Upper lobe of left lung (tissue), 4 donors: ENCODE data around the gene NECTIN2.

Experiments used
- EP300 ChIP-seq, 4 donors: sonication (generic); formaldehyde crosslinking; IDR thresholded peaks; one replicate each; pipeline ENCODE4 v1.5.1; 2017; ENCODE audit warnings: antibody characterized with exemption in 4 of 4, control low read depth in 2 of 4
- TF ChIP-seq, protein P1 (sequence below), 6 experiments: fragments of 450-650 bp in 4 of 6; fragments of 200-600 bp in 2 of 6; sonication (generic) in 2 of 6; IDR thresholded peaks; one replicate each; pipeline ENCODE4 v1.5.1; 2016 to 2019; ENCODE audit warnings: antibody characterized with exemption in 6 of 6

DNA sequence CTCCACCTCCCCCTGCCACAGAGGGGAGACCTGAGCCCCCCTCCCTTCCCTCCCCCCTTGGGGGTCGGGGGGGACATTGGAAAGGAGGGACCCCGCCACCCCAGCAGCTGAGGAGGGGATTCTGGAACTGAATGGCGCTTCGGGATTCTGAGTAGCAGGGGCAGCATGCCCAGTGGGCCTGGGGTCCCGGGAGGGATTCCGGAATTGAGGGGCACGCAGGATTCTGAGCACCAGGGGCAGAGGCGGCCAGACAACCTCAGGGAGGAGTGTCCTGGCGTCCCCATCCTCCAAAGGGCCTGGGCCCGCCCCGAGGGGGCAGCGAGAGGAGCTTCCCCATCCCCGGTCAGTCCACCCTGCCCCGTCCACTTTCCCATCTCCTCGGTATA, 57.1 kb downstream of the NECTIN2 start:
- TF ChIP-seq, protein P1, sequence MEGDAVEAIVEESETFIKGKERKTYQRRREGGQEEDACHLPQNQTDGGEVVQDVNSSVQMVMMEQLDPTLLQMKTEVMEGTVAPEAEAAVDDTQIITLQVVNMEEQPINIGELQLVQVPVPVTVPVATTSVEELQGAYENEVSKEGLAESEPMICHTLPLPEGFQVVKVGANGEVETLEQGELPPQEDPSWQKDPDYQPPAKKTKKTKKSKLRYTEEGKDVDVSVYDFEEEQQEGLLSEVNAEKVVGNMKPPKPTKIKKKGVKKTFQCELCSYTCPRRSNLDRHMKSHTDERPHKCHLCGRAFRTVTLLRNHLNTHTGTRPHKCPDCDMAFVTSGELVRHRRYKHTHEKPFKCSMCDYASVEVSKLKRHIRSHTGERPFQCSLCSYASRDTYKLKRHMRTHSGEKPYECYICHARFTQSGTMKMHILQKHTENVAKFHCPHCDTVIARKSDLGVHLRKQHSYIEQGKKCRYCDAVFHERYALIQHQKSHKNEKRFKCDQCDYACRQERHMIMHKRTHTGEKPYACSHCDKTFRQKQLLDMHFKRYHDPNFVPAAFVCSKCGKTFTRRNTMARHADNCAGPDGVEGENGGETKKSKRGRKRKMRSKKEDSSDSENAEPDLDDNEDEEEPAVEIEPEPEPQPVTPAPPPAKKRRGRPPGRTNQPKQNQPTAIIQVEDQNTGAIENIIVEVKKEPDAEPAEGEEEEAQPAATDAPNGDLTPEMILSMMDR (IDR thresholded peaks at IDR 0.05) = no peak
- TF ChIP-seq EP300 (IDR thresholded peaks at IDR 0.05) = no peak
